Heart right ventricle (tissue), 16 donors: ENCODE measurements around the gene C4orf33. TPM values are rescaled to one million over a fixed set of nuclear protein-coding genes. Genes with fewer than 3 reads are reported as not detected.

Experiments
- ATAC-seq, 8 donors: fragments of 200-7000 bp; cut with Tn5 transposase; one replicate each; pipeline ENCODE4 v1.9.1; 2020; ENCODE audit warnings: mild to moderate bottlenecking in 8 of 8, moderate library complexity in 8 of 8, moderate number of reproducible peaks in 1 of 8
- DNase-seq, 2 donors: peaks; one replicate each; pipeline ENCODE4 v3.0.0-alpha.2; 2020
- H3K27ac ChIP-seq, 10 donors: fragments of 200-600 bp; sonication (generic) in 2 of 10; one replicate each; pipeline versions ENCODE4 v1.5.0 to v1.8.0; 2020 to 2022; ENCODE audit warnings: mild to moderate bottlenecking in 3 of 10
- H3K27me3 ChIP-seq, 7 donors: fragments of 200-600 bp; one replicate each; pipeline ENCODE4 v1.8.0; 2021 to 2022; ENCODE audit warnings: mild to moderate bottlenecking in 2 of 7
- H3K36me3 ChIP-seq, 9 donors: fragments of 200-600 bp; sonication (generic) in 1 of 9; one replicate each; pipeline versions ENCODE4 v1.5.0 to v1.8.0; 2020 to 2022; ENCODE audit warnings: mild to moderate bottlenecking in 2 of 9
- H3K4me1 ChIP-seq, 9 donors: fragments of 200-600 bp; sonication (generic) in 1 of 9; one replicate each; pipeline versions ENCODE4 v1.5.0 to v1.8.0; 2020 to 2022; ENCODE audit warnings: mild to moderate bottlenecking in 4 of 9
- H3K4me3 ChIP-seq, 10 donors: fragments of 200-600 bp; sonication (generic) in 2 of 10; one replicate each; pipeline versions ENCODE4 v1.5.0 to v1.8.0; 2020 to 2022; ENCODE audit warnings: mild to moderate bottlenecking in 7 of 10, moderate library complexity in 2 of 10
- H3K9me3 ChIP-seq, 11 donors: fragments of 200-600 bp in 10 of 11; sonication (generic) in 2 of 11; one replicate each; pipeline versions ENCODE4 v1.5.0 to v1.8.0; 2013 to 2022; ENCODE audit warnings: mild to moderate bottlenecking in 2 of 11, control low read depth in 1 of 11, moderate library complexity in 1 of 11
- WGBS, 2 donors: extraction: QIAGEN DNeasy Blood & Tissue Kit; methylation state at CpG; one replicate each; pipeline ENCODE4 v1.1.7; 2013; ENCODE audit warnings: inconsistent platforms in 1 of 2; 5-methylcytosine and 5-hydroxymethylcytosine counted together
- intact Hi-C, 10 donors: fragments of 100-400 bp; cut with DNase I; formaldehyde crosslinking; loops; one replicate each; pipeline versions ENCODE4 v1.11.1 to v1.14.2; 2022
- polyA plus RNA-seq, 2 donors: library from polyadenylated mRNA; stranded (reverse); fragments of 200-250 nt; gene quantifications; one replicate each; pipeline ENCODE4 v1.2.3, GENCODE V29; 2013
- total RNA-seq, 10 donors: library from RNA; stranded (reverse); fragmentation: NEBNext Ultra II Directional in 3 of 10; extraction: Animal tissue kit (Norgen Biotek cat#: 25700) in 3 of 10; gene quantifications; one replicate each; pipeline versions ENCODE4 v1.2.1 to v1.2.4, GENCODE V29; 2021 to 2023
- TF ChIP-seq, protein P1 (sequence below), 9 donors: fragments of 200-600 bp; sonication (generic) in 2 of 9; IDR thresholded peaks; one replicate each; pipeline versions ENCODE4 v1.5.0 to v1.8.0; 2021 to 2022; ENCODE audit warnings: antibody characterized with exemption in 9 of 9, mild to moderate bottlenecking in 5 of 9, moderate library complexity in 1 of 9
- donor health status: Arrhythmogenic right ventricular cardiomyopathy.
- donor health status: ischemic (EF 13 %, LVEDD 7.1; RV severe dilation, severe dysfunction).
- donor health status: healthy with polysubstance abuse.
- donor health status: DM: no; HTN: yes; CAD: no.
- donor health status: DM: no; HTN: no; CAD: no.
- donor health status: ischemic (EF 25% LVEDD 6.9; RV normal size, moderate dysfunction).
- donor health status: ischemic (EF 25% LVEDD 5.7; RV mildly dilated, moderate dysfunction).
- donor health status: healthy.
- donor health status: DM: yes; HTN: yes; CAD: no.
- donor health status: Ischemic cardiomyopathy.
- donor health status: ischemic (EF 35%, LVEDD 5.7; RV mildly dilated, moderate dysfunction).
- donor health status: nonischemic (EF 11% LVEDD 7.7; RV severe dilation, severe dysfunction).
- donor health status: DM: yes; HTN: yes; CAD: no.
- donor health status: PGD.
- donor health status: ischemic (EF 29% LVEDD 5.4; RV normal size, mild dysfunction).
- donor health status: nonischemic (EF 23%, LVEDD 6.1; RV moderate dilation, normal function).

C4orf33 gene
- total and polyA plus RNA-seq, 12 donors, result 2.5 to 7.5 (median 4.7) TPM

- ATAC-seq, result no peak
- intact Hi-C loops, result no loop called here
- no peak overlapping the region for H3K27ac ChIP-seq
- no peak for DNase-seq
- no peak overlapping the region for H3K4me3 ChIP-seq
- TF ChIP-seq, protein P1, sequence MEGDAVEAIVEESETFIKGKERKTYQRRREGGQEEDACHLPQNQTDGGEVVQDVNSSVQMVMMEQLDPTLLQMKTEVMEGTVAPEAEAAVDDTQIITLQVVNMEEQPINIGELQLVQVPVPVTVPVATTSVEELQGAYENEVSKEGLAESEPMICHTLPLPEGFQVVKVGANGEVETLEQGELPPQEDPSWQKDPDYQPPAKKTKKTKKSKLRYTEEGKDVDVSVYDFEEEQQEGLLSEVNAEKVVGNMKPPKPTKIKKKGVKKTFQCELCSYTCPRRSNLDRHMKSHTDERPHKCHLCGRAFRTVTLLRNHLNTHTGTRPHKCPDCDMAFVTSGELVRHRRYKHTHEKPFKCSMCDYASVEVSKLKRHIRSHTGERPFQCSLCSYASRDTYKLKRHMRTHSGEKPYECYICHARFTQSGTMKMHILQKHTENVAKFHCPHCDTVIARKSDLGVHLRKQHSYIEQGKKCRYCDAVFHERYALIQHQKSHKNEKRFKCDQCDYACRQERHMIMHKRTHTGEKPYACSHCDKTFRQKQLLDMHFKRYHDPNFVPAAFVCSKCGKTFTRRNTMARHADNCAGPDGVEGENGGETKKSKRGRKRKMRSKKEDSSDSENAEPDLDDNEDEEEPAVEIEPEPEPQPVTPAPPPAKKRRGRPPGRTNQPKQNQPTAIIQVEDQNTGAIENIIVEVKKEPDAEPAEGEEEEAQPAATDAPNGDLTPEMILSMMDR (IDR thresholded peaks at IDR 0.05), result no peak
- no peaks in the 10 kb centered on the region for H3K4me1 ChIP-seq
- peaks cover 0 to 13% (median 0%) of the 10 kb centered on the region in 11 donors for H3K9me3 ChIP-seq
- no peaks in the 10 kb centered on the region for H3K36me3 ChIP-seq
- no peaks in the 10 kb centered on the region for H3K27me3 ChIP-seq
- 76 to 79% methylated on average over 2 of the region's 2 CpGs for WGBS, 2 donors
Measured at GRCh38 chr4:129129143-129129542, 33.2 kb downstream of the C4orf33 start.

DNA sequence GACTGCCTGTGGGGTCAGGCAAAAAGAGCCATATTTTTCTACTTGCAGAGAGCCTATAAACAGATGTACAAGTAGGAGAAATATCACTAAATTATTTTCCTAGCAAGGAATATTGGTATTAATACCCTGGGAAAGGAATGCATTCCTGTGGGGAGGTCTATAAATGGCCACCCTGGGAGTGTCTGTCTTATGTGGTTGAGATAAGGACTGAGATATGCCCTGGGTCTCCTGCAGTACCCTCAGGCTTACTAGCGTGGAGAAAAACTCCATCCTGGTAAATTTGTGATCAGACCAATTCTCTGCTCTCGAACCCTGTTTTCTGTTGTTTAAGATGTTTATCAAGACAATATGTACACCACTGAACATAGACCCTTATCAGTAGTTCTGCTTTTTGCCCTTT, 35.4 kb downstream of the C4orf33 start:
- Histone ChIP-seq H3K27ac (no peak overlapping the region), H3K36me3 (no peaks in the 10 kb centered on the region), H3K9me3 (peaks cover 0 to 13% (median 0%) of the 10 kb centered on the region in 11 donors), H3K4me1 (no peaks in the 10 kb centered on the region), H3K4me3 (no peak overlapping the region), H3K27me3 (no peaks in the 10 kb centered on the region)
- TF ChIP-seq, protein P1 (IDR thresholded peaks at IDR 0.05), result no peak
- WGBS, 2 donors, result 82 to 85% methylated on average over 2 of the region's 2 CpGs
- intact Hi-C loops, result no loop called here
- ATAC-seq (no peak), DNase-seq (no peak)

DNA sequence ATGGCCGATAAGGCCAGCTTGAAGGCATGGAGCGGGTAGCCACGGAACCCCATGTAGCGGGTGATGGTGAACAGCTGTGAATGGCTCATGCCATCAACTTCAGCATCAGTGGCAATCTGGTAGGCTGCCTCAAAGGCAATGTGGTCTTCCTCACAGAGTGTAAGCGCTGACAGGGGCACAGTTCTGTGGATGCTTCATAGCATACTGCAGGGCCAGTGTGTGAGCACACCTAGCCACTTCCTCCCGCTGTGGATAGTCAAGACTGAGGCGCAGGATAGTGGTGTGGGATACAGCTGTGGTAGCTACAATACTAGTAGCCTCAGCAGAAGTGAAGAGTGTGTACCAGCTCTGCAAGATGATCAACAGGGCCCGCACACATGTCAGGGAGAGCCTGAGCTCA, 40.5 kb downstream of the C4orf33 start:
- no peak for DNase-seq

GRCh38 chr4:129138810-129139496, 43.0 kb downstream of the C4orf33 start:
- WGBS, 2 donors, result 57 to 68% methylated on average over 6 of the region's 6 CpGs
- ATAC-seq, result no peak
- TF ChIP-seq, protein P1 (IDR thresholded peaks at IDR 0.05), result no peak
- no peaks in the 10 kb centered on the region for H3K36me3 ChIP-seq
- H3K4me1 ChIP-seq, result no peaks in the 10 kb centered on the region
- peaks cover 0 to 12% (median 0%) of the 10 kb centered on the region in 7 donors for H3K27me3 ChIP-seq
- no peak overlapping the region for H3K4me3 ChIP-seq
- H3K27ac ChIP-seq, result no peak overlapping the region
- no peaks in the 10 kb centered on the region for H3K9me3 ChIP-seq
- no peak for DNase-seq
- intact Hi-C loops, result no loop called here

More for the DNA sequence above, 40.5 kb downstream of the C4orf33 start:
- no peak overlapping the region for H3K4me3 ChIP-seq
- H3K36me3 ChIP-seq, result no peaks in the 10 kb centered on the region
- H3K27me3 ChIP-seq, result peaks cover 0 to 2% (median 0%) of the 10 kb centered on the region in 7 donors
- H3K9me3 ChIP-seq, result peaks cover 0 to 8% (median 0%) of the 10 kb centered on the region in 11 donors
- H3K4me1 ChIP-seq, result no peaks in the 10 kb centered on the region
- no peak overlapping the region for H3K27ac ChIP-seq
- TF ChIP-seq, protein P1 (IDR thresholded peaks at IDR 0.05), result no peak
- intact Hi-C loops, result no loop called here
- 84 to 95% methylated on average over 8 of the region's 8 CpGs for whole genome bisulfite sequencing, 2 donors
- no peak for ATAC-seq
